ENCODE data around the gene RNASEH2B. TPM values are rescaled to one million over a fixed set of nuclear protein-coding genes. Genes with fewer than 3 reads are reported as not detected.

The RNASEH2B gene
- total RNA-seq (10 to 100 TPM; 64.2 to 66.0 TPM), total RNA-seq (92.5 to 94.9 reads per million in 2 donors)

GRCh38 chr13:50909605-50910484 lies at the start of gene RNASEH2B:
Gene RNASEH2B (plus strand): TSS chr13:50909791. CDS start chr13:50910077, 286 bp downstream.
- ATAC-seq (peak; percentile 81), DNase-seq (peak; percentile 52 to 68 (median 64))
- Mint-ChIP-seq H3K36me3 (ENCODE audit: low read depth) (no peaks in the 10 kb centered on the region), H3K4me3 (peak within 1 kb of the TSS; percentile 96), H3K27ac (peak within 1 kb of the TSS; percentile 95), H3K4me1 (peaks cover 23% of the 10 kb centered on the region), H3K27me3 (no peaks in the 10 kb centered on the region)
- H3K9me3 ChIP-seq (ENCODE audit: control insufficient read depth, low read length, poor library complexity, severe bottlenecking) = no peaks in the 10 kb centered on the region

- Mint-ChIP-seq H3K27me3 (no peaks in the 10 kb centered on the region), H3K4me3 (no peak overlapping the region), H3K4me1 (peaks cover 4% of the 10 kb centered on the region), H3K36me3 (ENCODE audit: low read depth) (peaks cover 2% of the 10 kb centered on the region), H3K27ac (no peak overlapping the region)
- ATAC-seq (no peak), DNase-seq (no peak)
- no peaks in the 10 kb centered on the region for H3K9me3 ChIP-seq (ENCODE audit: control insufficient read depth, low read length, poor library complexity, severe bottlenecking)
Measured at GRCh38 chr13:50864492-50864891, 45.1 kb upstream of the RNASEH2B start.

DNA sequence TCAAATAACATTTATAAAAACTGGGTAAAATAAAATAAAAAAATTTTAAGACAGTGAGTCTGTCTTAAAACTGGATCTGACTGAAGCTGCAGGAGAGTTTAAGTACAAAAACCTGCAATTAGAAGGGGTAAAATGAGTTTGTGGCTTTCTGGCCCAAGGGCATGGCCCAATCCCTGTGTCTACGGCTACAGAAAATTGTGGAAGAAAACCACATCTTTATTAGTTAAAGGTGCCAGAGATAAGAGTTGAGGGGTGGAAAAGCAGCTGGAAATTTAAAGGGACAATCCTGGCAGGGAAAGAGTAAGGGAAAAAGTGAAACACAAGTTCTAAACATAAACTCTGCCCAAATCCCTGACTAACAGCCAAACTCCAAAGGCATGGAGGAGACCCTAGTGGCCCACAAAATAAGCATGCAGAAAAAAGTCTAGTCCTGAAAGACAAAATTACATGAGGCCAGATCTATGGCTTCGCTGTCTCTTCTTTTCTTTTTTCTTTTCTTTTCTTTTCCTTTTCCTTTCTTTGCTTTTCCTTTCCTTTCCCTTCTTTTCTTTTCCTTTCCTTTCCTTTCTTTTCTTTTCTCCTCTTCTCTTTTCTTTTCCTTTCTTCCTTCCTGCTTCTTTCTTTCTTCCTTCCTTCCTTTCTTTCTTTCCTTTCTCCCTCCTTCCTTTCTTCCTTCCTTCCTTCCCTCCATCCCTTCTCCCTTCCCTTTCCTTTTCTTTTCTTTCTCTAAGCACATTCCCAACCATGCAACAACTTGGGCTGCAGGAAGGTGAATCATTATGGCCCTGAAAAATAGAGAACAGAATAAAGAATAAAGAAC lies 42.6 kb upstream of the RNASEH2B start:
- Mint-ChIP-seq H3K36me3 (ENCODE audit: low read depth) (no peaks in the 10 kb centered on the region), H3K27me3 (no peaks in the 10 kb centered on the region), H3K4me3 (no peak overlapping the region), H3K27ac (no peak overlapping the region), H3K4me1 (peaks cover 4% of the 10 kb centered on the region)
- no peaks in the 10 kb centered on the region for H3K9me3 ChIP-seq (ENCODE audit: control insufficient read depth, low read length, poor library complexity, severe bottlenecking)
- ATAC-seq = no peak
- no peak for DNase-seq

GRCh38 chr13:50867637-50867945 lies 42.0 kb upstream of the RNASEH2B start:
- no peak overlapping the region for H3K27ac Mint-ChIP-seq

DNA sequence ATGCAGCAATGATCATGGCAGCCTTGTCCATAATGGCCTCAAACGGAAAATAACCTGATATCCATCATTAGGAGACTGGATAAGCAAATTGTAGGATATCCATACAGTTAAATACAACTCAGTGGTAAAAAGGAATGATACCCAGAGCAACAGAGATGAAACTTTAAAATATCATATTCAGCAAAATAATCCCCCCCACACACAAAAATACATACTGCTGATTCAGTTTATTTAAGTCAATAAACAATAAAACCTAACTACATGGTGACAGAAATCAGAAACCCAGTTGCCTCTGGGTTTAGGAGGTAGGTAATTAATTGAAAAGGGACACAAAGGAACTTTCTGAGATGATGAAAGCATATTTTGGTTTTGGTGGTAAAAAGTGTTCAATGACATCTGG lies 38.2 kb upstream of the RNASEH2B start:
- no peak overlapping the region for H3K27ac Mint-ChIP-seq
- no peak overlapping the region for H3K4me3 Mint-ChIP-seq
- H3K9me3 ChIP-seq (ENCODE audit: control insufficient read depth, low read length, poor library complexity, severe bottlenecking) = no peaks in the 10 kb centered on the region
- H3K36me3 Mint-ChIP-seq (ENCODE audit: low read depth) = no peaks in the 10 kb centered on the region
- H3K4me1 Mint-ChIP-seq = peaks cover 7% of the 10 kb centered on the region
- no peaks in the 10 kb centered on the region for H3K27me3 Mint-ChIP-seq
- DNase-seq (no peak), ATAC-seq (no peak)

More at GRCh38 chr13:50867637-50867945, 42.0 kb upstream of the RNASEH2B start:
- Mint-ChIP-seq H3K4me3 (no peak overlapping the region), H3K27me3 (no peaks in the 10 kb centered on the region), H3K4me1 (peaks cover 4% of the 10 kb centered on the region), H3K36me3 (ENCODE audit: low read depth) (no peaks in the 10 kb centered on the region)
- DNase-seq (no peak), ATAC-seq (no peak)
- H3K9me3 ChIP-seq (ENCODE audit: control insufficient read depth, low read length, poor library complexity, severe bottlenecking) = no peaks in the 10 kb centered on the region

DNA sequence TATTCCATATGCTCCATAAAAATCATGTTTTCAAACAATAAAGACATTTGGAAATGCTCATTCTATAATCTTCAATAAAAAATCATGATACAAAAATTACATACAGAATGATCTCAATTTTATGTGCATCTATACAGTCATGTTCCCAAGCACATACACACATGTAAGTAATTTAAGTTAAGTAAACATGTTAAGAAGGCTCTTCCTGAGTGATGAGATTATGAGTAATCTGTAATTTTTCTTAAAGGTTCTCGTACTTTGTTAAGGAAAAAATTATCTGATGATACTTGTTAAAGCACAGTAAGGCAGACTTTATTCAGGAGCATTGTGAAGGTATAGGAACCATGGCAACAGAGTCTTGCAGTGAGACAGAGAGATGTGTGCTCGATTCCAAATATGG lies 36.1 kb upstream of the RNASEH2B start:
- Mint-ChIP-seq H3K36me3 (ENCODE audit: low read depth) (no peaks in the 10 kb centered on the region), H3K27me3 (peaks cover 5% of the 10 kb centered on the region), H3K4me1 (peaks cover 2% of the 10 kb centered on the region), H3K4me3 (no peak overlapping the region), H3K27ac (no peak overlapping the region)
- no peak for DNase-seq
- ATAC-seq = no peak
- H3K9me3 ChIP-seq (ENCODE audit: control insufficient read depth, low read length, poor library complexity, severe bottlenecking) = no peaks in the 10 kb centered on the region

DNA sequence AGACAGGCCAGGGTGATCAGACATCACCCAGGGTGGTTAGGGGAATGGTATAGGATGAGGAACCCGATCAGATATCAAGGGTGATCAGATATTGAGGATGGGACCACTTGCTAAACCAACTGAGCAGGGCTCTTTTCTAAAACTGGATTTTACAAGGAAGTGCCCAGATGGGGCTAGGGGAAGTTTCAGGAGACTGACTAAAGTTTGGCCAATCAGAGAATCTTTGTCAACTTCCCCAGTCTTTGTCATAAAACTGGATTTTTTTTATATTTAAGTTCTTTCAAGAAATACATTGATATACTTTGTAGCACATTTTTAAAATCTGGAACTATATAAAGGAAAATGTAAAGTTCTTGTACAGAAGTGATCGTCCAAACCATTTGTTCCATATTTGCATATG lies 35.6 kb upstream of the RNASEH2B start:
- DNase-seq = no peak
- H3K4me3 Mint-ChIP-seq = no peak overlapping the region
- no peaks in the 10 kb centered on the region for H3K36me3 Mint-ChIP-seq (ENCODE audit: low read depth)
- H3K4me1 Mint-ChIP-seq = peaks cover 2% of the 10 kb centered on the region
- no peaks in the 10 kb centered on the region for H3K9me3 ChIP-seq (ENCODE audit: control insufficient read depth, low read length, poor library complexity, severe bottlenecking)
- H3K27ac Mint-ChIP-seq = no peak overlapping the region
- no peak for ATAC-seq
- H3K27me3 Mint-ChIP-seq = peaks cover 5% of the 10 kb centered on the region

- Mint-ChIP-seq H3K27ac (peak overlapping the region; percentile 6), H3K36me3 (ENCODE audit: low read depth) (peaks cover 9% of the 10 kb centered on the region), H3K27me3 (peaks cover 4% of the 10 kb centered on the region), H3K4me3 (no peak overlapping the region), H3K4me1 (no peaks in the 10 kb centered on the region)
- no peaks in the 10 kb centered on the region for H3K9me3 ChIP-seq (ENCODE audit: control insufficient read depth, low read length, poor library complexity, severe bottlenecking)
- ATAC-seq = no peak
- no peak for DNase-seq
Measured at GRCh38 chr13:50882816-50883435, 26.7 kb upstream of the RNASEH2B start.

DNA sequence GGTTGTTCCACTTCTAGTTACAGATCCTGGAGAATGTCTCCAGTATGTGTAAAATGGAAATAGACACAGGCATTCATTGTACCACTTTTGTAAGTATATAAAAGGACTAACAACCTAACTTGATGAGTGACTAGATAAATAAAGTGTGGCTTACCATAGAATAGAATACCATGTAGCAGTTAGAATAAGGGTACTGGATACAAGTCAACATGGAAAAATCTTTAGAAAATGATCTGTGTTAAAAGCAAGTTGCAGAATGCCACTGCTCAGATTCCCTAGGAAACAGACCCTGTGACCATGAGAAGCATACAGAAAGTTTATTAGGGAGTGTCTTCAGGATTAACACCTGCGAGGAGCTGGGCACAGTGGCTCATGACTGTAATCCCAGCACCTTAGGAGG lies 25.9 kb upstream of the RNASEH2B start:
- ATAC-seq (no peak), DNase-seq (no peak)
- Mint-ChIP-seq H3K36me3 (ENCODE audit: low read depth) (peaks cover 9% of the 10 kb centered on the region), H3K27me3 (no peaks in the 10 kb centered on the region), H3K4me3 (no peak overlapping the region), H3K4me1 (no peaks in the 10 kb centered on the region), H3K27ac (no peak overlapping the region)
- H3K9me3 ChIP-seq (ENCODE audit: control insufficient read depth, low read length, poor library complexity, severe bottlenecking) = no peaks in the 10 kb centered on the region

DNA sequence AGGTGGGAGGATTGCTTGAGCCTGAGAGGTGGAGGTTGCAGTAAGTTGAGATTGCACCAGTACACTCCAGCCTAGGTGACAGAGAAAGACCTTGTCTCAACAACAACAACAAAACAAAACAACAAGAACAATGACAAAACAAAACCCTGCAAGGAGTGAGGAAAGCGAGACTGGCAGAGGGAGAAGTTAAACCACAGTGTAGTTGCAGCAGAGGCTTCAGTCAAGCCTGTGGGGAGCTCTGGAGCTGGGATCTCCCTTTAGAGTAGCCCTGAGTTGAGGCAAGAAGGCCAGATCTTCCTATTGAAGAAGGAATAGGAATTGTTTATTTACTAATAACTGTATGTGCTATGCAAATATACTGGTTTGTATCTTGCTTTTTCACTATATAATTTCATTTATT lies 25.3 kb upstream of the RNASEH2B start:
- no peaks in the 10 kb centered on the region for H3K27me3 Mint-ChIP-seq
- H3K27ac Mint-ChIP-seq = no peak overlapping the region
- ATAC-seq (no peak), DNase-seq (no peak)
- no peak overlapping the region for H3K4me3 Mint-ChIP-seq
- H3K9me3 ChIP-seq (ENCODE audit: control insufficient read depth, low read length, poor library complexity, severe bottlenecking) = no peaks in the 10 kb centered on the region
- H3K4me1 Mint-ChIP-seq = no peaks in the 10 kb centered on the region
- peaks cover 9% of the 10 kb centered on the region for H3K36me3 Mint-ChIP-seq (ENCODE audit: low read depth)

- Mint-ChIP-seq H3K27me3 (no peaks in the 10 kb centered on the region), H3K27ac (no peak overlapping the region), H3K4me3 (no peak overlapping the region), H3K4me1 (peaks cover 11% of the 10 kb centered on the region), H3K36me3 (ENCODE audit: low read depth) (peaks cover 7% of the 10 kb centered on the region)
- no peaks in the 10 kb centered on the region for H3K9me3 ChIP-seq (ENCODE audit: control insufficient read depth, low read length, poor library complexity, severe bottlenecking)
- ATAC-seq = no peak
- no peak for DNase-seq
Measured at GRCh38 chr13:50887151-50887550, 22.4 kb upstream of the RNASEH2B start.

GRCh38 chr13:50888362-50888761 lies 21.2 kb upstream of the RNASEH2B start:
- Mint-ChIP-seq H3K27ac (no peak overlapping the region), H3K36me3 (ENCODE audit: low read depth) (peaks cover 4% of the 10 kb centered on the region), H3K4me1 (peaks cover 21% of the 10 kb centered on the region), H3K27me3 (no peaks in the 10 kb centered on the region), H3K4me3 (no peak overlapping the region)
- no peaks in the 10 kb centered on the region for H3K9me3 ChIP-seq (ENCODE audit: control insufficient read depth, low read length, poor library complexity, severe bottlenecking)
- DNase-seq = no peak
- ATAC-seq = no peak

GRCh38 chr13:50889317-50889716 lies 20.3 kb upstream of the RNASEH2B start:
- no peaks in the 10 kb centered on the region for H3K27me3 Mint-ChIP-seq
- H3K36me3 Mint-ChIP-seq (ENCODE audit: low read depth) = peaks cover 2% of the 10 kb centered on the region
- H3K4me3 Mint-ChIP-seq = no peak overlapping the region
- peaks cover 24% of the 10 kb centered on the region for H3K4me1 Mint-ChIP-seq
- H3K9me3 ChIP-seq (ENCODE audit: control insufficient read depth, low read length, poor library complexity, severe bottlenecking) = no peaks in the 10 kb centered on the region
- H3K27ac Mint-ChIP-seq = no peak overlapping the region
- ATAC-seq = no peak
- no peak for DNase-seq
